GM15510 (cell line): Measurements from ENCODE around the gene CDH6.

Experiments used
- POLR2A ChIP-seq: IDR thresholded peaks from 3 replicates; pipeline ENCODE4 v1.6.1; 2011; ENCODE audit warnings: borderline replicate concordance; ENCODE audit not compliant: insufficient read length; ENCODE audit errors: extremely low read depth

The CDH6 gene

GRCh38 chr5:31255041-31255440, 61.6 kb downstream of the CDH6 start:
- TF ChIP-seq POLR2A = no peak

DNA sequence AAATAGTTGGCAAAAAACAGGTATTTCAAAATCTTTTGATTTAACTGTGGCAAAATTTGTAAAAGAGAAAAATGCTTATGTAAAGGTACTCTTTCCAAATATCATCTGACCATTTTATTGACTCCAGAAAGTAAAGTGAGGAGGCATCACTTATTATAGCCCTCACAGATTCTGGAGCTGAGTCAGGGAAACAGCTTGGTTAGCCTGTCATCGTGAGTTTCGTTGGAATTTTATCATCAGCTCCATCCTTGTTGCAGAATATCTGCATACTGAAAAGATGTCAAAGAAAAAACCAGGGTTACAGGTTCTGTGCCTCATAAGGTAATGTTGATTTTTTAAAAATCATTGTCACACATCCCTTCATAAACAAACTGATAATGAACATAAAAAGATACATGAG, 74.8 kb downstream of the CDH6 start:
- no peak for TF ChIP-seq POLR2A

DNA sequence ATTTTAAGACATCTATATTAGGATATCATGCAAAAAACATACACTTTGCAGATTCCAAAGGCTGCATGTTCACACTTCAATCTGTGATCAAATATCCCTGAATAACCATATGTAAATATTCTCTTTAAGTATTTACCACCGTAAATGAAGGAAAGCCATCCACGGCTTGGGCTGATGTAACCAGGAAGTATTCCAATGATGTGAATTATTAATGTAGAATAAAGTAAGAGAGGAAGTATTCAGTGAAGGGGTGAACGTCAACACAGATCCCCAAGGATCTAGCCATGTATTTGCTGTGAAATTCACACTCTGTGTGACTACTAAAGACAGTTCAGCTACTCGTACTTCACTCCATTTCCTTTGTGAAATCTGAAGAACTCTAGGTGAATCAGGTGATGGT, 75.2 kb downstream of the CDH6 start:
- no peak for TF ChIP-seq POLR2A

- TF ChIP-seq POLR2A = no peak
These were observed 75.8 kb downstream of the CDH6 start for GRCh38 chr5:31269259-31269658.

DNA sequence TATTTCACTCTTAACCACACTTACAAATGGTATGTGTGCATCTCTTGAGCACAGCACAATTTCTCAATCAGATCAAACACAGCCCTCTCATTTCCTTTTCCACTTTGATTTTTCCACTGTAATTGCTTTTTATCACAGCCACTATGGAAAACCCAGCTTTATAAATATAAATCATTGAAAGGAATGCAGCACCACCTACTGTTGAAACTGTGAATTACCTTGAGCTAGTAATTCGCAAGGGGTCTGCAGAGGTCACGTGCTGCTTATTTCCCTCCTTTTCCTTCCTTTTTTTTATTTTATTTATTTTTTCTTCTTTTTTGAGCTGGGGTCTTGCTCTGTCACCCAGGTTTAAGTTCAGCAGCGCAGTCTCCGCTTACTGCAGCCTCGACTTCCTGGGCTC, 76.9 kb downstream of the CDH6 start:
- TF ChIP-seq POLR2A = no peak

GRCh38 chr5:31271567-31271966, 78.1 kb downstream of the CDH6 start:
- no peak for TF ChIP-seq POLR2A

- TF ChIP-seq POLR2A = no peak
These were observed 79.7 kb downstream of the CDH6 start for GRCh38 chr5:31273161-31273560.

GRCh38 chr5:31273631-31274378, 80.3 kb downstream of the CDH6 start:
- no peak for TF ChIP-seq POLR2A

DNA sequence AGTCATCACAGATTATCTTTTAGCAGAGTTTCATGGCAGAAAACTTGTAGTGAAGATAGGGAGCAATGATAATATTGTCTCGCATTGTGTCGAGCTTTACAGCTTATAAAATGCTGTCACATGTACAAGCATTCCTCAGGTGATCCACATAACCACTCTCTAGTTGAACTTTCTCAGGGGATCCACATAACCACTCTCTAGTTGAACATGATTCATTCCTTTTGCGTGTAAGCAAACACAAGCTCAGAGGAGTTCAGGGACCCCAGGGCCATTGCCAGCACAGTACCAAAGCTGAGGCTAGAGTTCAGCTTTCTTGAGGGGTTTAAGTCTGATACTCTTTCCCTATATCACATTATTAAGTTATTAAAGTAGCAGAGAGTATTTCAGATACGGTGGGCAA, 86.7 kb downstream of the CDH6 start:
- no peak for TF ChIP-seq POLR2A

GRCh38 chr5:31283326-31283725, 89.8 kb downstream of the CDH6 start:
- no peak for TF ChIP-seq POLR2A

GRCh38 chr5:31285025-31285424, 91.5 kb downstream of the CDH6 start:
- TF ChIP-seq POLR2A = no peak

DNA sequence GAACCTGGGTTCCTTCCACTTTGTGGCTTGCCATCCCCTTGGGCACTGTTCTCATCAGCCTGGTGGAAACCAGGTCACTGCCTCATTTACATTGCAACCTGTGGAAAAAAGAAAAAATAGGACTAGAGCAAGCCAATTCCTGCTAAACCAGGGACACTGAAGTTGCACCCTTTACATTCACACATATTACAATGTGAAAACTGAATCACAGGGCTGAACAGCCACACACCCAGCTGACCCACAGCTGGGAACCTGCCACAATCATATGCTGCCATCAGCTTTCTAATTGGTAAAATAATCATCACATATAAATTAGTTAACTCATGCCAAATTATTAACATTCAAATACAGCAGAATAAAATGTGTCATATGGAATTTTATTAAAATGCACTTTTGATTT, 94.5 kb downstream of the CDH6 start:
- TF ChIP-seq POLR2A = no peak

- TF ChIP-seq POLR2A = no peak
These were observed 95.9 kb downstream of the CDH6 start for GRCh38 chr5:31289429-31289828.

DNA sequence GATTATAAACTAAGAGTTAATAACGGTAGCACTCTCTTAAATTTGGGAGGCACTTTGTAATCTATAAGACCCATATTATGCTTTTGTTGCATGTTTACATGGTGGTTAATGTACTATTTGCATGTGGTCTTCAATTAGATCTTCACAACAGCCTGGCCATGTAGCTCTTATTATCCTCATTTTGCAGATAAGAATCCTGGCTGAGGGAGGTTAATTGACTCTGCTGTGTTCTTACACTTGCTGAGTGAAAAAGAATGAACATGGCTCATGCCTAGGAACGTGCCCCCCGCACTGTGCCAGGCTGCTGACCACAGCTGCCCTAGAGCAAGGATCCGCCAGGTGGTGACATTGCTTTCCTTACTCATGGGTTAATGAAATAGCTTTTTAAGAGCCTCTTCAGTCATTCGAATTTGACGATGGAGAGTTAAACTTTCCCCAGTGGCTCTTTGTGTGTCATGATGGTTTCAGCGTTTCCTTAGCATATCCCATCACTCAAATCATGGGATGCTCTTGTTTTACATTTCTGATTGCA, 97.9 kb downstream of the CDH6 start:
- TF ChIP-seq POLR2A = no peak

GRCh38 chr5:31300501-31300900, 107.0 kb downstream of the CDH6 start:
- TF ChIP-seq POLR2A = no peak

GRCh38 chr5:31301833-31302232, 108.3 kb downstream of the CDH6 start:
- TF ChIP-seq POLR2A = no peak
